KMS-11 (cell line): Measurements from ENCODE around the gene SLC13A3.

ENCODE experiments used
- H2AFZ ChIP-seq: fragments of 200-600 bp; sonication (generic); 2 replicates; pipeline ENCODE4 v1.6.1; 2016; ENCODE audit warnings: antibody characterized with exemption, mixed run types, low read depth
- H3K27ac ChIP-seq: fragments of 200-600 bp; sonication (generic); 2 replicates; pipeline ENCODE4 v1.6.1; 2016; ENCODE audit warnings: mild to moderate bottlenecking, mixed run types
- H3K27me3 ChIP-seq: fragments of 200-600 bp; sonication (generic); 2 replicates; pipeline ENCODE4 v1.6.1; 2017; ENCODE audit warnings: mild to moderate bottlenecking, low read depth, mixed run types, moderate library complexity; ENCODE audit not compliant: insufficient read depth
- H3K36me3 ChIP-seq: fragments of 200-600 bp; sonication (generic); 2 replicates; pipeline ENCODE4 v1.6.1; 2017; ENCODE audit warnings: mild to moderate bottlenecking, mixed run types; ENCODE audit not compliant: insufficient read depth
- H3K4me1 ChIP-seq: fragments of 200-600 bp; sonication (generic); 2 replicates; pipeline ENCODE4 v1.6.1; 2016; ENCODE audit warnings: mild to moderate bottlenecking, low read depth, mixed run types; ENCODE audit not compliant: poor library complexity, severe bottlenecking
- H3K4me2 ChIP-seq: fragments of 200-600 bp; sonication (generic); 2 replicates; pipeline ENCODE4 v1.7.0; 2016; ENCODE audit warnings: mild to moderate bottlenecking, mixed run types
- H3K4me3 ChIP-seq: fragments of 200-600 bp; sonication (generic); IDR thresholded peaks from 2 replicates; pipeline ENCODE4 v1.6.1; 2017; ENCODE audit warnings: low read depth, low read length, mixed read lengths; ENCODE audit not compliant: insufficient read depth
- H3K79me2 ChIP-seq: fragments of 200-600 bp; sonication (generic); 2 replicates; pipeline ENCODE4 v1.6.1; 2016; ENCODE audit warnings: low read depth, mixed run types; ENCODE audit not compliant: insufficient read depth
- H3K9ac ChIP-seq: fragments of 200-600 bp; sonication (generic); 2 replicates; pipeline ENCODE4 v1.6.1; 2016; ENCODE audit warnings: mild to moderate bottlenecking, mixed run types
- H4K20me1 ChIP-seq: fragments of 200-600 bp; sonication (generic); 2 replicates; pipeline ENCODE4 v1.6.1; 2016; ENCODE audit warnings: mild to moderate bottlenecking, mixed run types; ENCODE audit not compliant: insufficient read depth
- CTCF ChIP-seq: fragments of 200-600 bp; sonication (generic); conservative IDR thresholded peaks from 2 replicates; pipeline ENCODE4 v1.6.1; 2017; ENCODE audit warnings: low read depth, mild to moderate bottlenecking, antibody characterized with exemption, low read length, moderate library complexity, mixed read lengths

The SLC13A3 gene

DNA sequence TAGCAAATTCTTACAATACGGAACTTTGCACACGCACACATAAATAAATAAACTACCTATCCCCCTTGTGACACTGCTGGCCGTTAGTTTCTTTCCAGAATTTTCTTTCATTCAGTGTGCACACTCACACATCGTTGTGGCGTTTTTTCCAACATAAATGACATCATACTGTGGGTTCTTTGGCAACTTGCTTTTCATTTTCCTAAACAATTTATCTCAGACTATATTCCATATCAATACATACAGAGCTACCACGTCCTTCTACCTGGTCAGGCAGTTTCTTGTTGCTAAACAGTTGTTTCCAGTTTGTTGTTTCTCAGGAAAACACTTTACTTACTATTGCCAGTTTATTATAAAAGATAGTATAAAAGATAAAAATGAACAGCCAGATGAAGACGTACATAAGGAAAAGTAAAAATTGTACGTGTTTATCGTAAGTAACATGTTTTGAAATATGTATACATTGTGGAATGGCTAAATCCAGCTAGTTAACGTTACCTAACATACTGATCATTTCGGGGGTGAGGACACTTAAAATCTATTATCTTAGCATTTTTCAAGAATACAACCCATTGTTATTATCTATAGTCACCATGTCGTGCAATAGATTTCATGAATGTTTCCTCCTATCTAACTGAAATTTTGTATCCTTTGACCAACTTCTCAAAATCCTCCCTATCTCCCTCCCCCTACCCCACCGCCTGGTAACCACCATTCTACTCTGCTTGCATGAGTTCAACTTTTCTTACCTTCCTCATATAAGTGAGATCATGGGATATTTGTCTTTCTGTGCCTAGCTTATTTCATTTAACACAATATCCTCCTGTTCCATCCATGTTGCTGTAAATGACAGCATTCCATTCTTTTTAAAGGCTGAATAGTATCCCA lies 39.2 kb upstream of the SLC13A3 start:
- H2AFZ ChIP-seq = peak overlapping the region; percentile 82
- H4K20me1 ChIP-seq = no peaks in the 10 kb centered on the region
- H3K27ac ChIP-seq = no peak overlapping the region; the same call in 1 of the 2 replicates
- no peaks in the 10 kb centered on the region; the same call in 1 of the 2 replicates for H3K36me3 ChIP-seq
- peak overlapping the region; percentile 74 for H3K4me2 ChIP-seq
- no peak overlapping the region; the same call in 1 of the 2 replicates for H3K9ac ChIP-seq
- peaks cover 34% of the 10 kb centered on the region for H3K79me2 ChIP-seq
- H3K27me3 ChIP-seq = no peaks in the 10 kb centered on the region
- TF ChIP-seq CTCF = no peak
- no peak overlapping the region for H3K4me3 ChIP-seq
- peaks cover 20% of the 10 kb centered on the region for H3K4me1 ChIP-seq

- no peaks in the 10 kb centered on the region for H3K27me3 ChIP-seq
- peak overlapping the region; percentile 74 for H3K4me2 ChIP-seq
- peak overlapping the region; percentile 70; the same call in 1 of the 2 replicates for H3K27ac ChIP-seq
- no peak overlapping the region; the same call in 1 of the 2 replicates for H3K9ac ChIP-seq
- H4K20me1 ChIP-seq = no peaks in the 10 kb centered on the region
- H3K36me3 ChIP-seq = no peaks in the 10 kb centered on the region; the same call in 1 of the 2 replicates
- H3K4me3 ChIP-seq = no peak overlapping the region
- TF ChIP-seq CTCF = no peak
- H2AFZ ChIP-seq = peak overlapping the region; percentile 82
- H3K4me1 ChIP-seq = peaks cover 20% of the 10 kb centered on the region
- peaks cover 41% of the 10 kb centered on the region for H3K79me2 ChIP-seq
Observed at GRCh38 chr20:46689754-46690085, 38.5 kb upstream of the SLC13A3 start.

GRCh38 chr20:46689082-46689753 lies 38.0 kb upstream of the SLC13A3 start, which contains the start of gene TP53RK:
Gene TP53RK, minus strand, starts transcription at chr20:46689444. Its CDS starts 30 bp downstream, at chr20:46689414.
- no peaks in the 10 kb centered on the region for H3K27me3 ChIP-seq
- no peaks in the 10 kb centered on the region for H4K20me1 ChIP-seq
- peak within 1 kb of the TSS; percentile 79 for H3K9ac ChIP-seq
- H3K4me2 ChIP-seq = peak within 1 kb of the TSS; percentile 92
- H3K79me2 ChIP-seq = peaks cover 43% of the 10 kb centered on the region
- peak within 1 kb of the TSS; percentile 70 for H3K27ac ChIP-seq
- peaks cover 20% of the 10 kb centered on the region for H3K4me1 ChIP-seq
- H2AFZ ChIP-seq = peak within 1 kb of the TSS; percentile 82
- no peaks in the 10 kb centered on the region; the same call in 1 of the 2 replicates for H3K36me3 ChIP-seq
- H3K4me3 ChIP-seq = no peak within 1 kb of the TSS
- TF ChIP-seq CTCF = no peak

DNA sequence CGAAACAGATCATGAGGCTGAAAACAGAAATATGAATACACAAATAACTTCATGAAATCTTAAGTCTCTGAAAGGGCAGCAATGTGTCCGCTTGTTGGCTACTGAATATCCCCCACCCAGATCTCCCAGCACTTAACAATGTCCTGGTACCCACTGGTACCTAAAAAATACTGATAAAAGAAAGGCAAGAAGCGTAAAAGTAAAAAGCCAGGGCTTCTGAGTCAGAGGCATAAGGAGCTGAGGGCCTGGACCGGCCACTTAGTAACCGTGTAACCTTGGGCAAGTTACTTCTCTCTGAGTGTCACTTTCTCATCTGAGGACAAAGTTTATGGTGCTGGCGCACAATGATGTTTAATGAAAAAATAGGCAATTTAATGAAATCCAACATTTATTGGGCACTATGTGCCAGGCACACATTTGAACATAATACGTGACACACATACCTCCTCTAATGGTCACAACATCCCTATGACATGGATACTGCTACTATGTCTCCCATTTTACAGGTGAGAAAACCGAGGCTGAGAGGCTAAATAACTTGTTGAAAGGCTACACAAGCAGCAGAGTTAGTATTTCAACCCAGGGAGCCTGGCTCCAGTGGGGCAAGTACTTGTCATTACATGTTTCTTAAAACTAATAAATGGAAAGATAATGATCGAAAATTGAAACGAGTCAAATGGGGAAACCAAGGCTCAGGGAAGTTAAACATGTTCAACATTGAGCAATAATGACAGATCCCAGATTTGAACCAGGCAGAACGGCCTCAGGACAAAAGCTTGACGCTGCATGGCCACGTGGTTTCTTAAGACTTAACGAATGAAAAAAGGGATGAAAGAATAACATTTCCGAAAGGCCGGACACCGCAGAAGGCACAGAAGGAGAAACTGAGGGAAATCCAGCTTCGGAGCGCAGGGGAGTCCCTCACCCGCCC lies 37.2 kb upstream of the SLC13A3 start:
- TF ChIP-seq CTCF = no peak
- peaks cover 20% of the 10 kb centered on the region for H3K4me1 ChIP-seq

More for the DNA sequence above, 37.2 kb upstream of the SLC13A3 start:
- no peak overlapping the region for H3K4me3 ChIP-seq
- H3K79me2 ChIP-seq = peaks cover 43% of the 10 kb centered on the region
- H3K36me3 ChIP-seq = no peaks in the 10 kb centered on the region; the same call in 1 of the 2 replicates
- peak overlapping the region; percentile 79 for H3K9ac ChIP-seq
- peak overlapping the region; percentile 70 for H3K27ac ChIP-seq
- peak overlapping the region; percentile 82 for H2AFZ ChIP-seq
- H4K20me1 ChIP-seq = no peaks in the 10 kb centered on the region
- no peaks in the 10 kb centered on the region for H3K27me3 ChIP-seq
- peak overlapping the region; percentile 92 for H3K4me2 ChIP-seq
